NT2/D1 (cell line): ENCODE measurements around the gene ZNHIT2.

Source experiments
- SUZ12 ChIP-seq: IDR thresholded peaks from 2 replicates; pipeline ENCODE4 v1.6.1; 2011; ENCODE audit not compliant: insufficient read length, insufficient read depth; ENCODE audit errors: extremely low read depth
- YY1 ChIP-seq: IDR thresholded peaks from 2 replicates; pipeline ENCODE4 v1.6.1; 2011; ENCODE audit not compliant: insufficient read length, insufficient read depth
- ZNF274 ChIP-seq: IDR thresholded peaks from 2 replicates; pipeline ENCODE4 v1.6.1; 2011; ENCODE audit warnings: mild to moderate bottlenecking, low read depth, low read length

GRCh38 chr11:65133724-65134123, 16.2 kb upstream of the ZNHIT2 start:
- no peak for TF ChIP-seq YY1
- no peak for TF ChIP-seq ZNF274
- TF ChIP-seq SUZ12, result no peak
